Retinal pigment epithelial cell (primary cell): ENCODE results near the gene PCSK5.

Experiments
- DNase-seq: peaks from one replicate; pipeline ENCODE4 v3.0.0-alpha.2; 2010; ENCODE audit warnings: low read depth
- H3K4me3 ChIP-seq: 2 replicates; pipeline ENCODE4 v1.5.1; 2011; ENCODE audit warnings: mild to moderate bottlenecking, low read length, control low read depth, moderate library complexity
- TF ChIP-seq, protein P1 (sequence below): conservative IDR thresholded peaks from 2 replicates; pipeline ENCODE4 v1.5.1; 2011; ENCODE audit warnings: low read depth, low read length, control low read depth, inconsistent platforms

PCSK5 gene

DNA sequence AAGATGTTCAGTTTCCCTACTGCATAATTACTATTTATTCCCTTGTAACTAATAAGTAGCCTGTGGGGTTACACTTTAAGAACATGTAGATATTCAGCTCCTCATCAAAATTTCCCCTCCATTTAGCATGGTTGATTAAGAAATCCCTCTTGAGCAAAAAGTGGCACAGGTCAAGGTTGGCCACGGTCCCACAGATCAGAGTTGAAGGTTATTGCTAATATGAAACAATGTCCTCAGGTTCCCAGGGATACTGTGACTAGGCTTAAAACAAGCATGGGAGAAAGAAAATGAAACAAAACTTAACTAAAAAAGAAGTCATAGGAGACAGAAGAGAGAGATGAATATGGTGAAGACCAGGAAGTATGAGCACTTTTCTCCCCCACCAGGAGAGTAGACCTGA is 439.6 kb downstream of the PCSK5 start:
- TF ChIP-seq, protein P1, sequence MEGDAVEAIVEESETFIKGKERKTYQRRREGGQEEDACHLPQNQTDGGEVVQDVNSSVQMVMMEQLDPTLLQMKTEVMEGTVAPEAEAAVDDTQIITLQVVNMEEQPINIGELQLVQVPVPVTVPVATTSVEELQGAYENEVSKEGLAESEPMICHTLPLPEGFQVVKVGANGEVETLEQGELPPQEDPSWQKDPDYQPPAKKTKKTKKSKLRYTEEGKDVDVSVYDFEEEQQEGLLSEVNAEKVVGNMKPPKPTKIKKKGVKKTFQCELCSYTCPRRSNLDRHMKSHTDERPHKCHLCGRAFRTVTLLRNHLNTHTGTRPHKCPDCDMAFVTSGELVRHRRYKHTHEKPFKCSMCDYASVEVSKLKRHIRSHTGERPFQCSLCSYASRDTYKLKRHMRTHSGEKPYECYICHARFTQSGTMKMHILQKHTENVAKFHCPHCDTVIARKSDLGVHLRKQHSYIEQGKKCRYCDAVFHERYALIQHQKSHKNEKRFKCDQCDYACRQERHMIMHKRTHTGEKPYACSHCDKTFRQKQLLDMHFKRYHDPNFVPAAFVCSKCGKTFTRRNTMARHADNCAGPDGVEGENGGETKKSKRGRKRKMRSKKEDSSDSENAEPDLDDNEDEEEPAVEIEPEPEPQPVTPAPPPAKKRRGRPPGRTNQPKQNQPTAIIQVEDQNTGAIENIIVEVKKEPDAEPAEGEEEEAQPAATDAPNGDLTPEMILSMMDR = no peak
- DNase-seq = no peak
- H3K4me3 ChIP-seq = no peak overlapping the region

DNA sequence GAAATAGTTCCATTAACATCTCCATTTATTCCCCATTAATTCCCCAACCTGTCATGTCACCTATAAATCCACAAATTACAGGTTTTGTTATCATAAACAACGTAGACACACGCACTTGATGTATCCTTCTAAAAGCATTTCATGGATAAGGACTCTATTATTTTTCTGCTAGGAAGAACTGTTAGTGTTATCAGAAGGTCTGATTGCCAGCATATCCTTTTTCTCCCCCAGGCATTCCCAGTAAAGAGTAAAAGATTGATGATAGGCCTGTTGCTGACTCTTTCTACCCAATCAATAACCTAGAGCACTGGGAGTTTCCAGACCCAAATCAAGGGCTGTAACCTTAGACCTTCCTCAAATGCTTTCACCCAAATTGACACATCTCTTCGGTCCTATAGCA is 442.9 kb downstream of the PCSK5 start:
- no peak for DNase-seq
- H3K4me3 ChIP-seq = no peak overlapping the region
- TF ChIP-seq, protein P1 = no peak

GRCh38 chr9:76333964-76334363 is 443.5 kb downstream of the PCSK5 start:
- H3K4me3 ChIP-seq = no peak overlapping the region
- TF ChIP-seq, protein P1 = no peak
- DNase-seq = no peak

DNA sequence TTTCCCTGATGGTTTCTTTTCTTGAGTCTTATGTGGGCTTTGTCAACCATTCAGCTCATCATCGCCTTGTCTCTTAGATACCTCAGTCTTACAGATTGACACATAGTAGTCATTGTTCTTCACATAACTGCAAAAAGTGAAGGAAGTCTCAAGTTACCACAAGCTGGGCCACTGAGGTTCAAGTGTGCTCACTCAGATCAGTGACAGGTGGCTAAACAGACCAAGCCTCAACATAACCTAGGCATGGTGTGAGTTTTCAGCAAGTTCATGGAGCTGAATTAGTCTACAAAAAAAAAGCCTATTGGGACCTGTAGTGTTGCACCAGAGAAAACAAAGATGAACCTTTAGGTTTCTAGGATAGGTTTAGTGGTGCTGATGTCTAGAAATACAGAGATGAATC is 445.6 kb downstream of the PCSK5 start:
- TF ChIP-seq, protein P1 = no peak
- no peak for DNase-seq

GRCh38 chr9:76338418-76338817 is 447.9 kb downstream of the PCSK5 start:
- no peak overlapping the region for H3K4me3 ChIP-seq
- no peak for DNase-seq
- TF ChIP-seq, protein P1 = no peak

More for the DNA sequence above, 445.6 kb downstream of the PCSK5 start:
- no peak overlapping the region for H3K4me3 ChIP-seq

- H3K4me3 ChIP-seq = no peak overlapping the region
- TF ChIP-seq, protein P1 = no peak
- DNase-seq = no peak
These were observed 451.1 kb downstream of the PCSK5 start for GRCh38 chr9:76341616-76342015.

- no peak for DNase-seq
- TF ChIP-seq, protein P1 = no peak
- H3K4me3 ChIP-seq = no peak overlapping the region
These were observed 451.7 kb downstream of the PCSK5 start for GRCh38 chr9:76342201-76342600.
